Muscle of leg (tissue), 11 donors: Measurements from ENCODE around the gene JPH2. TPM values are rescaled to one million over a fixed set of nuclear protein-coding genes. Genes with fewer than 3 reads are reported as not detected.
"Not testable (repeated sequence)": the region's sequence is repeated elsewhere in the genome, so short reads cannot be mapped to it uniquely, and the experiment has no call there.

Experiments
- DNase-seq: peaks from one replicate; pipeline ENCODE4 v3.0.0; 2013
- H3K27ac ChIP-seq: one replicate; pipeline ENCODE4 v1.5.1; 2013; ENCODE audit warnings: mild to moderate bottlenecking, low read length, control low read depth
- H3K27me3 ChIP-seq: one replicate; pipeline ENCODE4 v1.6.1; 2013; ENCODE audit warnings: low read length; ENCODE audit not compliant: control insufficient read depth, insufficient read depth
- H3K36me3 ChIP-seq: one replicate; pipeline ENCODE4 v1.6.1; 2013; ENCODE audit warnings: low read length; ENCODE audit not compliant: control insufficient read depth, insufficient read depth
- H3K4me1 ChIP-seq: one replicate; pipeline ENCODE4 v1.6.1; 2013; ENCODE audit warnings: low read length; ENCODE audit not compliant: control insufficient read depth, insufficient read depth
- H3K4me3 ChIP-seq: one replicate; pipeline ENCODE4 v1.5.1; 2013; ENCODE audit warnings: low read length, control low read depth
- H3K9me3 ChIP-seq: replicated peaks from 2 replicates; pipeline ENCODE4 v1.6.1; 2013; ENCODE audit warnings: low read depth, low read length; ENCODE audit not compliant: control insufficient read depth
- WGBS: methylation state at CpG from one replicate; pipeline ENCODE4 v1.1.5; 2013; ENCODE audit warnings: missing lambda C conversion rate; ENCODE audit not compliant: insufficient coverage; 5-methylcytosine and 5-hydroxymethylcytosine counted together
- polyA plus RNA-seq, 8 donors: library from polyadenylated mRNA; unstranded; fragments of 120-200 nt; gene quantifications; one replicate each; pipeline versions ENCODE4 v1.2.1 to v1.2.3, GENCODE V29; 2013; ENCODE audit warnings: inconsistent platforms in 1 of 8, low replicate concordance in 1 of 8; ENCODE audit not compliant: insufficient read length in 8 of 8, insufficient read depth in 1 of 8
- total RNA-seq: library from RNA; stranded (reverse); fragments of 120-200 nt; gene quantifications from one replicate; pipeline ENCODE4 v1.2.4, GENCODE V29; 2013

Gene JPH2
- total and polyA plus RNA-seq, 9 donors: 55.5 to 110 (median 77.3) TPM

- DNase-seq: no peak
Observed at GRCh38 chr20:44204156-44204831, 17.3 kb upstream of the JPH2 start.

GRCh38 chr20:44203161-44203560 is 16.2 kb upstream of the JPH2 start:
- no CpG with 5 or more reads among the region's 2 CpGs for WGBS

More at GRCh38 chr20:44204156-44204831, 17.3 kb upstream of the JPH2 start:
- H3K4me1 ChIP-seq: peaks cover 4% of the 10 kb centered on the region
- H3K27me3 ChIP-seq: no peaks in the 10 kb centered on the region
- peaks cover 20% of the 10 kb centered on the region for H3K36me3 ChIP-seq
- H3K9me3 ChIP-seq: no peaks in the 10 kb centered on the region
- no CpG with 5 or more reads among the region's 4 CpGs for WGBS
- no peak overlapping the region for H3K27ac ChIP-seq
- no peak overlapping the region for H3K4me3 ChIP-seq

GRCh38 chr20:44200983-44201382 is 14.0 kb upstream of the JPH2 start:
- Histone ChIP-seq H3K36me3 (peaks cover 35% of the 10 kb centered on the region), H3K9me3 (no peaks in the 10 kb centered on the region), H3K27ac (no peak overlapping the region), H3K27me3 (no peaks in the 10 kb centered on the region), H3K4me1 (no peaks in the 10 kb centered on the region), H3K4me3 (no peak overlapping the region)
- no peak for DNase-seq
- WGBS: no CpG with 5 or more reads among the region's 2 CpGs

More at GRCh38 chr20:44203161-44203560, 16.2 kb upstream of the JPH2 start:
- H3K4me1 ChIP-seq: no peaks in the 10 kb centered on the region
- no peaks in the 10 kb centered on the region for H3K9me3 ChIP-seq
- H3K27me3 ChIP-seq: no peaks in the 10 kb centered on the region
- H3K27ac ChIP-seq: no peak overlapping the region
- no peak overlapping the region for H3K4me3 ChIP-seq
- no peak for DNase-seq
- peaks cover 24% of the 10 kb centered on the region for H3K36me3 ChIP-seq

- no peaks in the 10 kb centered on the region for H3K4me1 ChIP-seq
Observed at GRCh38 chr20:44200371-44200770, 13.4 kb upstream of the JPH2 start.

GRCh38 chr20:44199877-44200276 is 12.9 kb upstream of the JPH2 start:
- 66% methylated on average over 4 of the region's 4 CpGs for WGBS
- H3K4me3 ChIP-seq: no peak overlapping the region
- no peak overlapping the region for H3K27ac ChIP-seq
- DNase-seq: no peak
- no peaks in the 10 kb centered on the region for H3K27me3 ChIP-seq
- H3K9me3 ChIP-seq: no peaks in the 10 kb centered on the region
- no peaks in the 10 kb centered on the region for H3K4me1 ChIP-seq
- H3K36me3 ChIP-seq: peaks cover 35% of the 10 kb centered on the region

More at GRCh38 chr20:44200371-44200770, 13.4 kb upstream of the JPH2 start:
- Histone ChIP-seq H3K9me3 (no peaks in the 10 kb centered on the region), H3K27ac (no peak overlapping the region), H3K4me3 (no peak overlapping the region), H3K36me3 (peaks cover 36% of the 10 kb centered on the region), H3K27me3 (no peaks in the 10 kb centered on the region)
- no peak for DNase-seq
- no CpG with 5 or more reads among the region's 4 CpGs for WGBS

GRCh38 chr20:44198872-44199271 is 11.9 kb upstream of the JPH2 start:
- peaks cover 30% of the 10 kb centered on the region for H3K36me3 ChIP-seq
- no peaks in the 10 kb centered on the region for H3K4me1 ChIP-seq
- H3K9me3 ChIP-seq: no peaks in the 10 kb centered on the region
- WGBS: no CpG with 5 or more reads among the region's 4 CpGs
- no peak overlapping the region for H3K27ac ChIP-seq
- DNase-seq: no peak
- H3K4me3 ChIP-seq: no peak overlapping the region
- H3K27me3 ChIP-seq: no peaks in the 10 kb centered on the region

GRCh38 chr20:44196271-44196670 is 9.3 kb upstream of the JPH2 start:
- DNase-seq: no peak
- Histone ChIP-seq H3K27ac (no peak overlapping the region), H3K4me1 (no peaks in the 10 kb centered on the region), H3K4me3 (no peak overlapping the region), H3K27me3 (no peaks in the 10 kb centered on the region), H3K36me3 (peaks cover 30% of the 10 kb centered on the region), H3K9me3 (no peaks in the 10 kb centered on the region)
- 43% methylated on average over 1 of the region's 3 CpGs for WGBS

GRCh38 chr20:44195605-44196004 is 8.6 kb upstream of the JPH2 start:
- no CpG with 5 or more reads among the region's 1 CpG for WGBS
- Histone ChIP-seq H3K4me1 (no peaks in the 10 kb centered on the region), H3K36me3 (peaks cover 25% of the 10 kb centered on the region), H3K4me3 (no peak overlapping the region), H3K27me3 (no peaks in the 10 kb centered on the region), H3K9me3 (no peaks in the 10 kb centered on the region), H3K27ac (no peak overlapping the region)
- no peak for DNase-seq

GRCh38 chr20:44193801-44194200 is 6.8 kb upstream of the JPH2 start:
- Histone ChIP-seq H3K36me3 (peaks cover 12% of the 10 kb centered on the region), H3K27me3 (no peaks in the 10 kb centered on the region), H3K4me1 (peaks cover 6% of the 10 kb centered on the region), H3K9me3 (no peaks in the 10 kb centered on the region), H3K27ac (no peak overlapping the region), H3K4me3 (no peak overlapping the region)
- no peak for DNase-seq
- no CpG with 5 or more reads among the region's 2 CpGs for WGBS

GRCh38 chr20:44191640-44192039 is 4.7 kb upstream of the JPH2 start:
- H3K27me3 ChIP-seq, H3K27ac ChIP-seq, H3K4me3 ChIP-seq, H3K36me3 ChIP-seq, DNase-seq, H3K9me3 ChIP-seq: not testable (repeated sequence)
- H3K4me1 ChIP-seq: peaks cover 22% of the 10 kb centered on the region
- WGBS: 100% methylated on average over 1 of the region's 5 CpGs
